H9 (cell line): ENCODE results near the gene NFATC1. TPM values are rescaled to one million over a fixed set of nuclear protein-coding genes. Genes with fewer than 3 reads are reported as not detected.

Experiments
- DNase-seq: peaks from one replicate; pipeline ENCODE4 v3.0.0-alpha.2; 2017
- H2AFZ ChIP-seq: one replicate; pipeline ENCODE4 v1.6.1; 2013; ENCODE audit warnings: mild to moderate bottlenecking, low read length, control low read depth, moderate library complexity
- H2AK5ac ChIP-seq: 2 replicates; pipeline ENCODE4 v1.6.1; 2013; ENCODE audit warnings: low read length, control low read depth, mixed read lengths; ENCODE audit not compliant: insufficient read length
- H2BK120ac ChIP-seq: one replicate; pipeline ENCODE4 v1.6.1; 2013; ENCODE audit warnings: low read depth, mild to moderate bottlenecking, low read length, control low read depth, inconsistent platforms; ENCODE audit not compliant: poor library complexity, severe bottlenecking
- H2BK12ac ChIP-seq: 2 replicates; pipeline ENCODE4 v1.6.1; 2013; ENCODE audit warnings: low read length, control low read depth, mixed read lengths, low read depth; ENCODE audit not compliant: insufficient read length
- H2BK15ac ChIP-seq: 2 replicates; pipeline ENCODE4 v1.6.1; 2013; ENCODE audit warnings: low read depth, low read length, control low read depth
- H2BK20ac ChIP-seq: one replicate; pipeline ENCODE4 v1.6.1; 2013; ENCODE audit warnings: low read depth, mild to moderate bottlenecking, low read length, control low read depth, inconsistent platforms; ENCODE audit not compliant: poor library complexity, severe bottlenecking
- H2BK5ac ChIP-seq: 2 replicates; pipeline ENCODE4 v1.6.1; 2013; ENCODE audit warnings: low read length, control low read depth, mixed read lengths; ENCODE audit not compliant: insufficient read length
- H3K14ac ChIP-seq: 2 replicates; pipeline ENCODE4 v1.6.1; 2013; ENCODE audit warnings: low read length, control low read depth; ENCODE audit not compliant: insufficient read depth
- H3K18ac ChIP-seq: 2 replicates; pipeline ENCODE4 v1.6.1; 2013; ENCODE audit warnings: low read depth, mild to moderate bottlenecking, mixed read lengths, low read length, control low read depth; ENCODE audit not compliant: insufficient read length
- H3K23ac ChIP-seq: 2 replicates; pipeline ENCODE4 v1.6.1; 2013; ENCODE audit warnings: low read length, control low read depth, mixed read lengths, low read depth; ENCODE audit not compliant: insufficient read length
- H3K23me2 ChIP-seq: 2 replicates; pipeline ENCODE4 v1.6.1; 2013; ENCODE audit warnings: low read depth, mild to moderate bottlenecking, mixed read lengths, low read length, control low read depth; ENCODE audit not compliant: insufficient read length, poor library complexity, severe bottlenecking
- H3K27ac ChIP-seq: 2 replicates; pipeline ENCODE4 v1.5.1; 2013; ENCODE audit warnings: low read length, control low read depth, mixed read lengths, low read depth; ENCODE audit not compliant: insufficient read length
- H3K27me3 ChIP-seq: 2 replicates; pipeline ENCODE4 v1.6.1; 2013; ENCODE audit warnings: low read length, control low read depth, inconsistent platforms; ENCODE audit not compliant: insufficient read depth
- H3K4ac ChIP-seq: 2 replicates; pipeline ENCODE4 v1.6.1; 2013; ENCODE audit warnings: low read depth, mild to moderate bottlenecking, control low read depth, inconsistent platforms, low read length, moderate library complexity
- H3K4me1 ChIP-seq: 2 replicates; pipeline ENCODE4 v1.6.1; 2013; ENCODE audit warnings: low read length, control low read depth, inconsistent platforms; ENCODE audit not compliant: insufficient read depth
- H3K4me2 ChIP-seq: 2 replicates; pipeline ENCODE4 v1.6.1; 2013; ENCODE audit warnings: low read length, control low read depth, mixed read lengths; ENCODE audit not compliant: insufficient read length, insufficient read depth
- H3K56ac ChIP-seq: 2 replicates; pipeline ENCODE4 v1.6.1; 2013; ENCODE audit warnings: low read depth, mild to moderate bottlenecking, mixed read lengths, low read length, control low read depth; ENCODE audit not compliant: insufficient read length
- H3K79me1 ChIP-seq: 2 replicates; pipeline ENCODE4 v1.6.1; 2013; ENCODE audit warnings: low read depth, mild to moderate bottlenecking, moderate library complexity, low read length, control low read depth, inconsistent platforms; ENCODE audit not compliant: insufficient read depth, poor library complexity, severe bottlenecking
- H3K79me2 ChIP-seq: 2 replicates; pipeline ENCODE4 v1.6.1; 2013; ENCODE audit warnings: low read length, control low read depth, inconsistent platforms; ENCODE audit not compliant: insufficient read depth
- H3K9ac ChIP-seq: 2 replicates; pipeline ENCODE4 v1.6.1; 2013; ENCODE audit warnings: low read length, control low read depth, mixed read lengths; ENCODE audit not compliant: insufficient read length; ENCODE audit errors: extremely low read depth
- H3K9me3 ChIP-seq: one replicate; pipeline ENCODE4 v1.6.1; 2013; ENCODE audit warnings: low read depth, low read length, inconsistent platforms; ENCODE audit not compliant: control insufficient read depth
- H3T11ph ChIP-seq: one replicate; pipeline ENCODE4 v1.6.1; 2013; ENCODE audit warnings: mild to moderate bottlenecking, low read length, control low read depth, inconsistent platforms
- H4K20me1 ChIP-seq: one replicate; pipeline ENCODE4 v1.6.1; 2013; ENCODE audit not compliant: control insufficient read depth, insufficient read length, insufficient read depth
- H4K5ac ChIP-seq: 2 replicates; pipeline ENCODE4 v1.6.1; 2013; ENCODE audit warnings: low read depth, mild to moderate bottlenecking, mixed read lengths, low read length, control low read depth; ENCODE audit not compliant: insufficient read length
- H4K8ac ChIP-seq: replicated peaks from 2 replicates; pipeline ENCODE4 v1.6.1; 2013; ENCODE audit warnings: low read length, control low read depth, mixed read lengths, low read depth; ENCODE audit not compliant: insufficient read length
- H4K91ac ChIP-seq: 2 replicates; pipeline ENCODE4 v1.6.1; 2013; ENCODE audit warnings: low read depth, mild to moderate bottlenecking, moderate library complexity, mixed read lengths, low read length, control low read depth; ENCODE audit not compliant: insufficient read length
- H3K27ac Mint-ChIP-seq, 3 experiments: 2 replicates in 2 of 3; 3 replicates in 1 of 3; pipeline ENCODE4 v1.8.0; 2020 to 2021; ENCODE audit warnings: mixed read lengths in 3 of 3, mild to moderate bottlenecking in 1 of 3, moderate library complexity in 1 of 3
- H3K27me3 Mint-ChIP-seq: 2 replicates; pipeline ENCODE4 v1.8.0; 2021; ENCODE audit warnings: low read depth, mild to moderate bottlenecking, moderate library complexity, mixed read lengths
- H3K36me3 Mint-ChIP-seq, 3 experiments: 2 replicates in 2 of 3; 3 replicates in 1 of 3; pipeline ENCODE4 v1.8.0; 2020 to 2021; ENCODE audit warnings: low read depth in 3 of 3, mixed read lengths in 3 of 3; ENCODE audit not compliant: insufficient read depth in 1 of 3
- H3K4me1 Mint-ChIP-seq, 2 experiments: 2 replicates each; pipeline ENCODE4 v1.8.0; 2020; ENCODE audit warnings: mixed read lengths in 2 of 2
- H3K4me3 Mint-ChIP-seq, 2 experiments: 2 replicates in 1 of 2; 3 replicates in 1 of 2; pipeline ENCODE4 v1.8.0; 2020 to 2021; ENCODE audit warnings: mild to moderate bottlenecking in 2 of 2, mixed read lengths in 2 of 2, moderate library complexity in 1 of 2
- H3K9me3 Mint-ChIP-seq, 2 experiments: 2 replicates in 1 of 2; 3 replicates in 1 of 2; pipeline ENCODE4 v1.8.0; 2020; ENCODE audit warnings: mild to moderate bottlenecking in 2 of 2, mixed read lengths in 2 of 2, moderate library complexity in 1 of 2
- WGBS: extraction: QIAGEN DNeasy Blood & Tissue Kit; methylation state at CpG from one replicate; pipeline ENCODE4 v1.1.7; 2013; ENCODE audit warnings: missing lambda C conversion rate, low lambda C conversion rate, mixed read lengths; ENCODE audit not compliant: insufficient read length; ENCODE audit errors: extremely low coverage; 5-methylcytosine and 5-hydroxymethylcytosine counted together
- total RNA-seq: library from RNA; stranded (reverse); gene quantifications from 2 replicates; pipeline ENCODE4 v1.2.1, GENCODE V29; 2021
- TF ChIP-seq, protein P1 (sequence below): fragments of 200-600 bp; sonication (generic); conservative IDR thresholded peaks from 3 replicates; pipeline ENCODE4 v1.8.0; 2021; ENCODE audit warnings: antibody characterized with exemption, mild to moderate bottlenecking

The NFATC1 gene
- total RNA-seq, 1 experiment from 2014 or later, result 5.5 TPM

DNA sequence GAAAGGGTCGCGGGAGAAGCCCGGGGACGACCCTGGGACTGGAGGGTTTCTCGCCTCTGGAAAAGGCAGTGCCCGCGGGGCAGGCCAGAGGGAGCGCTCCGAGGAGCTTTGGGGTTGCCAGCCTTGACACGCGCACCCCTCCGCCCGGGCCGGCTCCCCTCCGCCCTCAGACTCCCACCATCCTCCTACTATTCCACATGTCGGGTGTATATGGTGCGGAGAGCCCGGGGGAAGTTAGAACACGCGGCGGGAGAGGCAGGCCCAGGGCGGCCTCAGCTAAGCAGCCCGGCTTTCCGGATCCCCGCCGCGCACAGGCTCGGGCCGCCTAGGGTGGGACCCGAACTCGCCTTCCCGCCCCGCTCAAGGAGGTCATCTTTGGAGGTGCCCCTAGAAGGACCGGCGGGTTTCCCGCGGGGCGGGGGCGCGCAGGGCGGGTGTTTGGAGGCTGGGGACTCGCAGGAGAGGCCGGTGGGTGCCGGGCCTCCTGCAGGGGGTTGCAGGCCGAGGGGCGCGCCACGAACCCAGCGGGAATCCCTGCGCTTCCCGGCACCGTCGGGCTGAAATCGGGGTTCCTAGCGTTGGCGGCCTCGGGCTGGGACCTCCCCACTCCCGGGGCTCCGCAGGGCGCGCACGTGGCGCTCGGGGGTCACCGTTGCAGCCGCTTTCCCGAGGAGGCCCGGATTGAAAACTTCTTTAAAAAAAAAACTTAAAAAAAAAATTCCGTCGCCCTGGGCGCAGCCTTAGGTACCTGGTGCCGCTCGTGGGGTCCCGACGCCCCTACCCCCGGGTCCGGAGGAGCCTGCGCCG is 3.7 kb downstream of the NFATC1 start:
- Histone ChIP-seq H2BK120ac (no peak overlapping the region), H4K91ac (no peak overlapping the region), H4K5ac (no peak overlapping the region), H3K27ac (no peak overlapping the region), H3K23me2 (peaks cover 12% of the 10 kb centered on the region), H3K4ac (no peak overlapping the region), H3K9ac (no peak overlapping the region), H3K4me1 (no peaks in the 10 kb centered on the region), H3K79me2 (no peaks in the 10 kb centered on the region), H3K18ac (no peak overlapping the region), H3K56ac (no peak overlapping the region), H3K23ac (no peak overlapping the region), H3K9me3 (no peaks in the 10 kb centered on the region), H3K14ac (peak overlapping the region; percentile 40; the same call in 1 of the 2 replicates), H2BK20ac (no peak overlapping the region), H3K27me3 (peaks cover 38% of the 10 kb centered on the region), H2BK15ac (no peak overlapping the region), H2BK5ac (no peak overlapping the region), H4K20me1 (no peaks in the 10 kb centered on the region), H2BK12ac (no peak overlapping the region), H3K4me2 (peak overlapping the region; percentile 48), H3T11ph (no peak overlapping the region), H4K8ac (no peak overlapping the region), H3K79me1 (no peaks in the 10 kb centered on the region), H2AK5ac (no peak overlapping the region), H2AFZ (no peak overlapping the region)
- no peak for DNase-seq
- WGBS, result no CpG with 5 or more reads among the region's 79 CpGs
- H3K4me3 Mint-ChIP-seq, result peak overlapping the region; percentile 16 to 76
- no peaks in the 10 kb centered on the region; a peak in 1 of 5 replicates for H3K9me3 Mint-ChIP-seq
- TF ChIP-seq, protein P1, sequence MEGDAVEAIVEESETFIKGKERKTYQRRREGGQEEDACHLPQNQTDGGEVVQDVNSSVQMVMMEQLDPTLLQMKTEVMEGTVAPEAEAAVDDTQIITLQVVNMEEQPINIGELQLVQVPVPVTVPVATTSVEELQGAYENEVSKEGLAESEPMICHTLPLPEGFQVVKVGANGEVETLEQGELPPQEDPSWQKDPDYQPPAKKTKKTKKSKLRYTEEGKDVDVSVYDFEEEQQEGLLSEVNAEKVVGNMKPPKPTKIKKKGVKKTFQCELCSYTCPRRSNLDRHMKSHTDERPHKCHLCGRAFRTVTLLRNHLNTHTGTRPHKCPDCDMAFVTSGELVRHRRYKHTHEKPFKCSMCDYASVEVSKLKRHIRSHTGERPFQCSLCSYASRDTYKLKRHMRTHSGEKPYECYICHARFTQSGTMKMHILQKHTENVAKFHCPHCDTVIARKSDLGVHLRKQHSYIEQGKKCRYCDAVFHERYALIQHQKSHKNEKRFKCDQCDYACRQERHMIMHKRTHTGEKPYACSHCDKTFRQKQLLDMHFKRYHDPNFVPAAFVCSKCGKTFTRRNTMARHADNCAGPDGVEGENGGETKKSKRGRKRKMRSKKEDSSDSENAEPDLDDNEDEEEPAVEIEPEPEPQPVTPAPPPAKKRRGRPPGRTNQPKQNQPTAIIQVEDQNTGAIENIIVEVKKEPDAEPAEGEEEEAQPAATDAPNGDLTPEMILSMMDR, result no peak
- peaks cover 0 to 17% of the 10 kb centered on the region in 2 experiments; a peak in 2 of 4 replicates for H3K4me1 Mint-ChIP-seq
- H3K36me3 Mint-ChIP-seq, result no peaks in the 10 kb centered on the region
- H3K27ac Mint-ChIP-seq, result no peak overlapping the region
- peaks cover 53% of the 10 kb centered on the region for H3K27me3 Mint-ChIP-seq
